Measurements from ENCODE around the gene RXRG. TPM values are rescaled to one million over a fixed set of nuclear protein-coding genes. Genes with fewer than 3 reads are reported as not detected.

RXRG gene
- total and polyA plus RNA-seq, 9 of the 15 experiments (the other 6 are each of a cell fraction or from before 2014, with no cell fraction given), result not detected

GRCh38 chr1:165376811-165377311 is 68.1 kb downstream of the RXRG start (continued):
- TF ChIP-seq ZBTB40 (IDR thresholded peaks at IDR 0.05) (no peak), ZBTB40 (CRISPR knock-in tag; IDR thresholded peaks at IDR 0.05) (no peak), CTCF (IDR thresholded peaks at IDR 0.05 in 2 of 3, conservative IDR thresholded peaks at IDR 0.05 in 1 of 3; ENCODE audit: insufficient read depth in 2 of 3, low read depth in 1 of 3, low read length in 3 of 3) (no peak), MCM2 (IDR thresholded peaks at IDR 0.05; ENCODE audit: low read depth) (no peak), ESRRB (CRISPR knock-in tag; IDR thresholded peaks at IDR 0.05; ENCODE audit: borderline replicate concordance) (no peak), OTX1 (CRISPR knock-in tag; IDR thresholded peaks at IDR 0.05) (no peak), ZNF717 (CRISPR knock-in tag; IDR thresholded peaks at IDR 0.05) (no peak), SMAD4 (CRISPR knock-in tag; conservative IDR thresholded peaks at IDR 0.05) (no peak)
